PC-9 (cell line): ENCODE results near the gene PAH. TPM values are rescaled to one million over a fixed set of nuclear protein-coding genes. Genes with fewer than 3 reads are reported as not detected.

Source experiments
- BruUV-seq: library from RNA; stranded (reverse); fragments of 400-500 nt; replicated peaks from 2 replicates; lab custom pipeline; 2021; lab: Mats Ljungman, UMichigan
- CTCF ChIA-PET: fragments of 300-600 bp; sonication (Branson Sonifier 250); formaldehyde crosslinking; loops from one replicate; lab custom pipeline; 2022; ENCODE audit warnings: antibody characterized with exemption; lab: Charles Lee
- POLR2A ChIA-PET: fragments of 300-600 bp; sonication (Branson Sonifier 250); formaldehyde crosslinking; loops from one replicate; lab custom pipeline; 2022; ENCODE audit warnings: antibody characterized with exemption; ENCODE audit not compliant: unreplicated experiment; lab: Charles Lee
- DNase-seq, 2 experiments: peaks; one replicate each; pipeline versions ENCODE4 v3.0.0 to v3.0.0-alpha.2; 2015 to 2022; ENCODE audit warnings: mixed read lengths in 1 of 2
- H2AFZ ChIP-seq: fragments of 200-600 bp; sonication (generic); 2 replicates; pipeline ENCODE4 v1.8.1; 2017; ENCODE audit warnings: antibody characterized with exemption
- H3F3A ChIP-seq: fragments of 200-600 bp; sonication (generic); 2 replicates; pipeline ENCODE4 v1.8.1; 2017; ENCODE audit warnings: antibody characterized with exemption, mild to moderate bottlenecking, low read depth; ENCODE audit not compliant: insufficient read depth
- H3K27ac ChIP-seq: fragments of 200-600 bp; sonication (generic); 2 replicates; pipeline ENCODE4 v1.6.1; 2016; ENCODE audit warnings: mixed run types
- H3K27me3 ChIP-seq: fragments of 200-600 bp; sonication (generic); 2 replicates; pipeline ENCODE4 v1.6.1; 2016; ENCODE audit warnings: low read depth, mixed run types; ENCODE audit not compliant: insufficient read depth
- H3K36me3 ChIP-seq: fragments of 200-600 bp; sonication (generic); 2 replicates; pipeline ENCODE4 v1.6.1; 2016; ENCODE audit warnings: low read depth, mixed run types
- H3K4me1 ChIP-seq: fragments of 200-600 bp; sonication (generic); replicated peaks from 2 replicates; pipeline ENCODE4 v1.6.1; 2016; ENCODE audit warnings: mixed run types; ENCODE audit not compliant: insufficient read depth
- H3K4me2 ChIP-seq: fragments of 200-600 bp; sonication (generic); 2 replicates; pipeline ENCODE4 v1.6.1; 2017; ENCODE audit warnings: mixed run types
- H3K4me3 ChIP-seq: fragments of 200-600 bp; sonication (generic); 2 replicates; pipeline ENCODE4 v1.6.1; 2016; ENCODE audit warnings: mixed run types
- H3K79me2 ChIP-seq: fragments of 200-600 bp; sonication (generic); 2 replicates; pipeline ENCODE4 v1.6.1; 2017; ENCODE audit warnings: low read depth, mixed run types
- H3K9me2 ChIP-seq: fragments of 200-600 bp; sonication (generic); 2 replicates; pipeline ENCODE4 v1.8.1; 2017; ENCODE audit warnings: mild to moderate bottlenecking; ENCODE audit not compliant: insufficient read depth
- H3K9me3 ChIP-seq: fragments of 200-600 bp; sonication (generic); 2 replicates; pipeline ENCODE4 v1.8.1; 2016; ENCODE audit warnings: low read depth; ENCODE audit not compliant: insufficient read depth
- H4K20me1 ChIP-seq: fragments of 200-600 bp; sonication (generic); 2 replicates; pipeline ENCODE4 v1.8.1; 2017; ENCODE audit not compliant: insufficient read depth
- CTCF ChIP-seq: fragments of 200-600 bp; sonication (generic); conservative IDR thresholded peaks from 2 replicates; pipeline ENCODE4 v1.6.1; 2017; ENCODE audit warnings: mixed run types, antibody characterized with exemption, mild to moderate bottlenecking, moderate library complexity
- EZH2 ChIP-seq: fragments of 200-600 bp; sonication (generic); IDR thresholded peaks from 2 replicates; pipeline ENCODE4 v1.8.0; 2017; ENCODE audit warnings: antibody characterized with exemption, low read depth
- intact Hi-C: fragments of 100-400 bp; cut with micrococcal nuclease; formaldehyde crosslinking; loops from one replicate; pipeline ENCODE4 v1.10.0; 2022; ENCODE audit not compliant: unreplicated experiment
- total RNA-seq: library from RNA; stranded (reverse); gene quantifications from 2 replicates; pipeline ENCODE4 v1.2.3, GENCODE V29; 2021

PAH gene
- total RNA-seq, 1 experiment from 2014 or later = not detected

- no peaks in the 10 kb centered on the region for H3K79me2 ChIP-seq
- BruUV-seq = no TSS peak
- no peak for TF ChIP-seq CTCF
- no peak for TF ChIP-seq EZH2
- H3K4me2 ChIP-seq = no peak overlapping the region
- H3K4me3 ChIP-seq = no peak overlapping the region
- no peak overlapping the region for H2AFZ ChIP-seq
- DNase-seq = no peak
- peaks cover 14% of the 10 kb centered on the region for H3K27me3 ChIP-seq
- CTCF ChIA-PET = no interaction called here
- POLR2A ChIA-PET = no interaction called here
- H3K9me2 ChIP-seq = no peaks in the 10 kb centered on the region
- no peaks in the 10 kb centered on the region; the same call in 1 of the 2 replicates for H4K20me1 ChIP-seq
- no peaks in the 10 kb centered on the region for H3K9me3 ChIP-seq
- no peaks in the 10 kb centered on the region for H3K36me3 ChIP-seq
- no peak overlapping the region for H3K27ac ChIP-seq
- no peaks in the 10 kb centered on the region for H3F3A ChIP-seq
- intact Hi-C loops = no loop called here
- H3K4me1 ChIP-seq = no peaks in the 10 kb centered on the region
Measured at GRCh38 chr12:102880783-102881182, 36.3 kb downstream of the PAH start.

- POLR2A ChIA-PET = no interaction called here
- H3K4me3 ChIP-seq = no peak overlapping the region
- TF ChIP-seq CTCF = peak; percentile 59
- no peak for TF ChIP-seq EZH2
- no peaks in the 10 kb centered on the region for H3K9me3 ChIP-seq
- H3F3A ChIP-seq = no peaks in the 10 kb centered on the region
- no peak overlapping the region for H3K27ac ChIP-seq
- H3K36me3 ChIP-seq = no peaks in the 10 kb centered on the region
- no peak overlapping the region for H2AFZ ChIP-seq
- H3K79me2 ChIP-seq = no peaks in the 10 kb centered on the region
- intact Hi-C loops = loop anchor here (2.0 to 5.0 kb wide), 2 partner anchors 782 to 938 kb away; no protein-coding TSS in a partner anchor
- no peaks in the 10 kb centered on the region for H3K4me1 ChIP-seq
- CTCF ChIA-PET = interaction anchor here (0.5 kb wide), 1 partner anchor 1165 kb away, joined by 12 read pairs; no protein-coding TSS in a partner anchor
- H3K9me2 ChIP-seq = no peaks in the 10 kb centered on the region
- BruUV-seq = no TSS peak
- H3K27me3 ChIP-seq = no peaks in the 10 kb centered on the region
- no peaks in the 10 kb centered on the region; the same call in 1 of the 2 replicates for H4K20me1 ChIP-seq
- H3K4me2 ChIP-seq = peak overlapping the region; percentile 35; the same call in 1 of the 2 replicates
- DNase-seq = peak; percentile 29 to 63
Measured at GRCh38 chr12:102879144-102879763, 37.8 kb downstream of the PAH start.

- POLR2A ChIA-PET = no interaction called here
Measured at GRCh38 chr12:102876883-102877282, 40.2 kb downstream of the PAH start.

More at GRCh38 chr12:102876883-102877282, 40.2 kb downstream of the PAH start:
- H3K4me1 ChIP-seq = no peaks in the 10 kb centered on the region
- H3K4me3 ChIP-seq = no peak overlapping the region
- BruUV-seq = no TSS peak
- intact Hi-C loops = loop anchor here (5.0 kb wide), 1 partner anchor 780 kb away; no protein-coding TSS in a partner anchor
- no peaks in the 10 kb centered on the region for H3K9me2 ChIP-seq
- no peaks in the 10 kb centered on the region for H4K20me1 ChIP-seq
- H3K4me2 ChIP-seq = no peak overlapping the region
- CTCF ChIA-PET = no interaction called here
- no peaks in the 10 kb centered on the region for H3K9me3 ChIP-seq
- H3K79me2 ChIP-seq = no peaks in the 10 kb centered on the region
- H2AFZ ChIP-seq = no peak overlapping the region
- no peak overlapping the region for H3K27ac ChIP-seq
- no peaks in the 10 kb centered on the region for H3K27me3 ChIP-seq
- no peaks in the 10 kb centered on the region for H3F3A ChIP-seq
- DNase-seq = no peak
- TF ChIP-seq CTCF = no peak
- TF ChIP-seq EZH2 = no peak
- H3K36me3 ChIP-seq = no peaks in the 10 kb centered on the region
